Measurements from ENCODE around the gene MTUS2.

GRCh38 chr13:29524176-29524575, 704.0 kb downstream of the MTUS2 start:
- TF ChIP-seq CTCF (IDR thresholded peaks at IDR 0.05) (no peak), POLR2A (IDR thresholded peaks at IDR 0.05; ENCODE audit: low read length) (no peak)
